Stimulated activated CD8-positive, alpha-beta memory T cell treated with anti-CD3 and anti-CD28 coated beads, Interleukin-2, amount 100 ng/mL, for 1 hour (primary cell): Measurements from ENCODE around the gene CYP24A1.

ENCODE experiments used
- DNase-seq, 2 donors: peaks; one replicate each; pipeline ENCODE4 v3.0.0-alpha.2; 2020; ENCODE audit warnings: low read depth in 2 of 2

The CYP24A1 gene

GRCh38 chr20:54174457-54175175 lies 830 bp upstream of the CYP24A1 start:
- no peak for DNase-seq

GRCh38 chr20:54172856-54173652 lies 732 bp downstream of the CYP24A1 start:
- no peak for DNase-seq

- no peak for DNase-seq
Measured at GRCh38 chr20:54172532-54172855, 1.3 kb downstream of the CYP24A1 start.

- DNase-seq = no peak
Measured at GRCh38 chr20:54170963-54171362, 2.8 kb downstream of the CYP24A1 start.

GRCh38 chr20:54170026-54170471 lies 3.7 kb downstream of the CYP24A1 start:
- DNase-seq = no peak

GRCh38 chr20:54168961-54169862 lies 4.6 kb downstream of the CYP24A1 start:
- DNase-seq = no peak

- no peak for DNase-seq
Measured at GRCh38 chr20:54167909-54168872, 5.6 kb downstream of the CYP24A1 start.

GRCh38 chr20:54166987-54167662 lies 6.7 kb downstream of the CYP24A1 start:
- no peak for DNase-seq

GRCh38 chr20:54165803-54166202 lies 8.0 kb downstream of the CYP24A1 start:
- no peak for DNase-seq

- DNase-seq = no peak
Measured at GRCh38 chr20:54165014-54165413, 8.8 kb downstream of the CYP24A1 start.

- DNase-seq = no peak
Measured at GRCh38 chr20:54163402-54163801, 10.4 kb downstream of the CYP24A1 start.

GRCh38 chr20:54162378-54163009 lies 11.3 kb downstream of the CYP24A1 start:
- DNase-seq = no peak

GRCh38 chr20:54161821-54162149 lies 12.0 kb downstream of the CYP24A1 start:
- no peak for DNase-seq

GRCh38 chr20:54161008-54161820 lies 12.6 kb downstream of the CYP24A1 start:
- no peak for DNase-seq

GRCh38 chr20:54160065-54161007 lies 13.4 kb downstream of the CYP24A1 start:
- DNase-seq = no peak

- no peak for DNase-seq
Measured at GRCh38 chr20:54158856-54159418, 14.8 kb downstream of the CYP24A1 start.

- DNase-seq = no peak
Measured at GRCh38 chr20:54158226-54158625, 15.6 kb downstream of the CYP24A1 start.
